ENCODE data around the gene TREML1. TPM values are rescaled to one million over a fixed set of nuclear protein-coding genes. Genes with fewer than 3 reads are reported as not detected.

Gene TREML1
- total RNA-seq, 1 donor = not detected

- no peak for TF ChIP-seq CTCF (IDR thresholded peaks at IDR 0.05; ENCODE audit: insufficient read depth, low read depth, low read length)
- H3K4me3 ChIP-seq (ENCODE audit: low read depth, low read length) = no peak overlapping the region
- no peak for DNase-seq (ENCODE audit: low read depth)
Observed at GRCh38 chr6:41153451-41153850, 696 bp downstream of the TREML1 start.

GRCh38 chr6:41150671-41151070, 3.5 kb downstream of the TREML1 start:
- no peak for TF ChIP-seq CTCF (IDR thresholded peaks at IDR 0.05; ENCODE audit: insufficient read depth, low read depth, low read length)
- DNase-seq (ENCODE audit: low read depth) = no peak
- H3K4me3 ChIP-seq (ENCODE audit: low read depth, low read length) = no peak overlapping the region

- no peak for DNase-seq (ENCODE audit: low read depth)
- TF ChIP-seq CTCF (IDR thresholded peaks at IDR 0.05; ENCODE audit: insufficient read depth, low read depth, low read length) = no peak
- H3K4me3 ChIP-seq (ENCODE audit: low read depth, low read length) = no peak overlapping the region
Observed at GRCh38 chr6:41147917-41148316, 6.2 kb downstream of the TREML1 start.

- H3K4me3 ChIP-seq (ENCODE audit: low read depth, low read length) = no peak overlapping the region
- TF ChIP-seq CTCF (IDR thresholded peaks at IDR 0.05; ENCODE audit: insufficient read depth, low read depth, low read length) = no peak
- DNase-seq (ENCODE audit: low read depth) = no peak
Observed at GRCh38 chr6:41136911-41137310, 17.2 kb downstream of the TREML1 start.

GRCh38 chr6:41135062-41135832, 18.9 kb downstream of the TREML1 start:
- H3K4me3 ChIP-seq (ENCODE audit: low read depth, low read length) = no peak overlapping the region
- DNase-seq (ENCODE audit: low read depth) = no peak
- TF ChIP-seq CTCF (IDR thresholded peaks at IDR 0.05; ENCODE audit: insufficient read depth, low read depth, low read length) = no peak

- no peak overlapping the region for H3K4me3 ChIP-seq (ENCODE audit: low read depth, low read length)
- TF ChIP-seq CTCF (IDR thresholded peaks at IDR 0.05; ENCODE audit: insufficient read depth, low read depth, low read length) = no peak
- DNase-seq (ENCODE audit: low read depth) = no peak
Observed at GRCh38 chr6:41132254-41132653, 21.9 kb downstream of the TREML1 start.

GRCh38 chr6:41125282-41125681, 28.9 kb downstream of the TREML1 start:
- no peak overlapping the region for H3K4me3 ChIP-seq (ENCODE audit: low read depth, low read length)
- TF ChIP-seq CTCF (IDR thresholded peaks at IDR 0.05; ENCODE audit: insufficient read depth, low read depth, low read length) = no peak
- no peak for DNase-seq (ENCODE audit: low read depth)
